C4-2B (cell line): Measurements from ENCODE around the gene ARRB1.

ENCODE experiments used
- ZFX ChIP-seq: fragments of 450-650 bp; IDR thresholded peaks from 2 replicates; pipeline ENCODE4 v1.6.1; 2017
- TF ChIP-seq, protein P1 (sequence below): fragments of 450-650 bp; conservative IDR thresholded peaks from 2 replicates; pipeline ENCODE4 v1.5.1; 2017; ENCODE audit warnings: mild to moderate bottlenecking

DNA sequence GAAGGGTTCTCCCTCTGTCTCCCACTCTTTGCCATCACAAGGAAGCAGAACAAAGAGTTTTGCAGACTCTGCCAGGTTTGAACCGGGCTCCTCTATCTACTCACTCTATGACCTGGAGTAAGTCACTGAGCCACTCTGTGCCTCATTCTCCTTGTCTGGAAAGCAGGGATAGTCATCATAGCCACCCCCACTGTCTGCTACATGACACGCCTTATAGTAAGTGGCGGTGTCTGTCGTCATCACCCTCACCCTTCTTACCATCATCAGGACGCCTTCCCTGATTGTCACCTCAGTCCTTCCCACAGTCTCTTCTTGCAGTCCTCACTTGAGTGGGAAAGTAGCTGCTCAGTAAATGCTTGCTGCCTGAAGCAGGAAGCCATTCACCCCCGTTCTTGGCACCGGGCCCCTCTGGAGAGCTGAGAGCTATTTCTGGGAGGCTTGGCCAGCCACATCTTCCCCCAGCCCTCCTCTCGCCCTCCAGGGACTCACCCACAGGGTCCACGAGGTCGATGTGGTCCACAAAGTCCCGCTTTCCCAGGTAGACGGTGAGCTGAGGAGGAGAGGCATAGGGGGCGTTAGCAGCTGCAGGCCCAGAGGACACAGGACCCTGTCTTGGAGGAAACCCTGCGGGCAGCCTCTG, 64.5 kb downstream of the ARRB1 start:
- TF ChIP-seq, protein P1, sequence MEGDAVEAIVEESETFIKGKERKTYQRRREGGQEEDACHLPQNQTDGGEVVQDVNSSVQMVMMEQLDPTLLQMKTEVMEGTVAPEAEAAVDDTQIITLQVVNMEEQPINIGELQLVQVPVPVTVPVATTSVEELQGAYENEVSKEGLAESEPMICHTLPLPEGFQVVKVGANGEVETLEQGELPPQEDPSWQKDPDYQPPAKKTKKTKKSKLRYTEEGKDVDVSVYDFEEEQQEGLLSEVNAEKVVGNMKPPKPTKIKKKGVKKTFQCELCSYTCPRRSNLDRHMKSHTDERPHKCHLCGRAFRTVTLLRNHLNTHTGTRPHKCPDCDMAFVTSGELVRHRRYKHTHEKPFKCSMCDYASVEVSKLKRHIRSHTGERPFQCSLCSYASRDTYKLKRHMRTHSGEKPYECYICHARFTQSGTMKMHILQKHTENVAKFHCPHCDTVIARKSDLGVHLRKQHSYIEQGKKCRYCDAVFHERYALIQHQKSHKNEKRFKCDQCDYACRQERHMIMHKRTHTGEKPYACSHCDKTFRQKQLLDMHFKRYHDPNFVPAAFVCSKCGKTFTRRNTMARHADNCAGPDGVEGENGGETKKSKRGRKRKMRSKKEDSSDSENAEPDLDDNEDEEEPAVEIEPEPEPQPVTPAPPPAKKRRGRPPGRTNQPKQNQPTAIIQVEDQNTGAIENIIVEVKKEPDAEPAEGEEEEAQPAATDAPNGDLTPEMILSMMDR = no peak
- no peak for TF ChIP-seq ZFX
